ENCODE data around the gene WWOX.

Gene WWOX

DNA sequence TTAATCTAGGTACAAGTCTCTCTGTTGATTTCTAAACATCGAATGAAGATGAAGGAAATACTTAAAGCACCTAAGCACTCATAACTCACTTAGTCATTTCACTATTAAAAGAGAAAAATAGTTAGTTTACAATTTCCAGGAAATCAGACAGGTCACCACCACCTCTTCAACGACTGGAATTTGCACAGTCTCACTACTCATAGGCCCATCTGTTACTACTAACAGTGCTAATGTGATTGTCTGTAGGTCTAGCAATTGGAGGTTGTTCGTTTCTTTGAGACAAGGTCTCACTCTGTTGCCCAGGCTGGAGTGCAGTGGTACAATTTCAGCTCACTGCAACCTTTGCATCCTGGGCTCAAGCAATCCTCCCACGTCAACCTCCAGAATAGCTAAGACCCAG is 1056.5 kb downstream of the WWOX start:
- TF ChIP-seq, protein P1, sequence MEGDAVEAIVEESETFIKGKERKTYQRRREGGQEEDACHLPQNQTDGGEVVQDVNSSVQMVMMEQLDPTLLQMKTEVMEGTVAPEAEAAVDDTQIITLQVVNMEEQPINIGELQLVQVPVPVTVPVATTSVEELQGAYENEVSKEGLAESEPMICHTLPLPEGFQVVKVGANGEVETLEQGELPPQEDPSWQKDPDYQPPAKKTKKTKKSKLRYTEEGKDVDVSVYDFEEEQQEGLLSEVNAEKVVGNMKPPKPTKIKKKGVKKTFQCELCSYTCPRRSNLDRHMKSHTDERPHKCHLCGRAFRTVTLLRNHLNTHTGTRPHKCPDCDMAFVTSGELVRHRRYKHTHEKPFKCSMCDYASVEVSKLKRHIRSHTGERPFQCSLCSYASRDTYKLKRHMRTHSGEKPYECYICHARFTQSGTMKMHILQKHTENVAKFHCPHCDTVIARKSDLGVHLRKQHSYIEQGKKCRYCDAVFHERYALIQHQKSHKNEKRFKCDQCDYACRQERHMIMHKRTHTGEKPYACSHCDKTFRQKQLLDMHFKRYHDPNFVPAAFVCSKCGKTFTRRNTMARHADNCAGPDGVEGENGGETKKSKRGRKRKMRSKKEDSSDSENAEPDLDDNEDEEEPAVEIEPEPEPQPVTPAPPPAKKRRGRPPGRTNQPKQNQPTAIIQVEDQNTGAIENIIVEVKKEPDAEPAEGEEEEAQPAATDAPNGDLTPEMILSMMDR (IDR thresholded peaks at IDR 0.05; ENCODE audit: insufficient read depth, low read depth, low read length, missing control alignments) = no peak
- no peak overlapping the region for H3K4me3 ChIP-seq (ENCODE audit: low read depth, low read length)
- DNase-seq (ENCODE audit: low read depth) = no peak

DNA sequence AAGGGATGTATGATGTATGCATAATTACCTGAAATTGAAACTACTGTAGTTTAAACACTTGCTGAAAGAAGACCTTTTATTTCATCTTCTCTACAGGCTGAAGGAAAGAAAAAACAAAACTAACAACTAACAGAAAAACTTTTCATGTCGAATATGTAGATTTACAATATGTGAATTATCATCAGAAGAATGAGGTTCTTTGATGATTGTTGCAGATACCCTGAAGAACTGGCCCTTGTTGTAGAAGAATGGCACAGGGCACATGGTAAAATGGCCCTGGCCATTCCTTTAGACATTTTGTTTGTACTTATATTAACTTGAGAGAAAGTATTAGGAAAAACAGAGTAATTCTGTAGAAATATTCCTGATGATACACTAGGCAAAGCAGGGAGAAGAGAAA is 1057.3 kb downstream of the WWOX start:
- no peak overlapping the region for H3K4me3 ChIP-seq (ENCODE audit: low read depth, low read length)
- no peak for DNase-seq (ENCODE audit: low read depth)
- TF ChIP-seq, protein P1 (IDR thresholded peaks at IDR 0.05; ENCODE audit: insufficient read depth, low read depth, low read length, missing control alignments) = no peak

DNA sequence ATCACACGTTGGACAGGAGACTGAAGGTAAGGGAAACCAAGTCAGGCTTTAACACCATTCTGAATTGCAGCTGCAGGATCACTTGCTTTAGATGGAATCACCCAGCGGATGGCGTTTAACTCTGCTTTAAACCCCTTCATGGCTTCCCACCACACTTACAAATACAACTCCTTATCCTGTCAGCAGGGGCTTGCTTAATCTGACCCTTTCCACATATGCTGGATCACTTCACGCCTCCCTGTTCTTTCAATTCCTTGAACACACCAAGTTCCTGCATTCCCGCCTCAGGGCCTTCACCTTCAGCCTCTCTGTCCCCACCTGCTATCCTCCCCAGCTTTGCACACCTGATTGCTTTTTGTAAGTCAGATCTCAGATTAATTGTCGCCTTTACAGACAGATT is 1058.9 kb downstream of the WWOX start:
- H3K4me3 ChIP-seq (ENCODE audit: low read depth, low read length) = no peak overlapping the region
- TF ChIP-seq, protein P1 (IDR thresholded peaks at IDR 0.05; ENCODE audit: insufficient read depth, low read depth, low read length, missing control alignments) = no peak
- DNase-seq (ENCODE audit: low read depth) = no peak

GRCh38 chr16:79159261-79160049 is 1060.0 kb downstream of the WWOX start:
- no peak for DNase-seq (ENCODE audit: low read depth)
- H3K4me3 ChIP-seq (ENCODE audit: low read depth, low read length) = no peak overlapping the region
- TF ChIP-seq, protein P1 (IDR thresholded peaks at IDR 0.05; ENCODE audit: insufficient read depth, low read depth, low read length, missing control alignments) = no peak

- H3K4me3 ChIP-seq (ENCODE audit: low read depth, low read length) = no peak overlapping the region
- no peak for DNase-seq (ENCODE audit: low read depth)
- TF ChIP-seq, protein P1 (IDR thresholded peaks at IDR 0.05; ENCODE audit: insufficient read depth, low read depth, low read length, missing control alignments) = no peak
Observed at GRCh38 chr16:79162977-79163376, 1063.5 kb downstream of the WWOX start.

DNA sequence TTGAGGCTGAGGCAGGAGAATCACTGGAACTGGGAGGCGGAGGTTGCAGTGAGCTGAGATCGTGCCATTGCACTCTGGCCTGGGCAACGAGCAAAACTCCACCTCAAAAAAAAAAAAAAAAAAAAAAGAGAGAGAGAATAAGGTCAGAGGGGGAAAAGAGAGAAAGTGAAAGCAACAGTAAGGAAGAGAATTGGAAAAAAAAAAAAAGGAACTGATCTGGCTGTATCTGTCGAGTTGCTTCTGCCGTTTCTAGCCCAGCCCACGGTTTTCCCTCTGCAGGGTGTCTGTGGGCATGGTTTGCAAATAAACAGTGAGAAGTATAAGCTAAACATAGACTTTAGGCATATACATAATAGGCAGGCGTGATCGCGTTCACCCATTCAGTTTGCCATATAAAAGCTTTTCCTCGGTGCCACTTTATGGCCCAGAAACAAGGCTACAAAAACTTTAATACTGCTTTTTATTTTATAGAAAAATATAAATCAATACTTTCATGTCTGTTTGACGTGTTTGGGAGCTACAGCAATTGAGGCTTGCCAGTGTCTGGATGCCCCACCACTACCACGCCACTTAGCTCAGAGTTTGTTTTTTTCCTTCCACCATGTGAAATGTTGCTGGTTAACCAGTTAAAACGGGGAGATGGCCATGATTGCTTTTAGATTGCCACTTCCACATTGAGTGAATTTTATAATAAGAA is 1064.4 kb downstream of the WWOX start:
- TF ChIP-seq, protein P1 (IDR thresholded peaks at IDR 0.05; ENCODE audit: insufficient read depth, low read depth, low read length, missing control alignments) = no peak
- no peak for DNase-seq (ENCODE audit: low read depth)
- no peak overlapping the region for H3K4me3 ChIP-seq (ENCODE audit: low read depth, low read length)
